ENCODE measurements around the gene POU2F1. TPM values are rescaled to one million over a fixed set of nuclear protein-coding genes. Genes with fewer than 3 reads are reported as not detected.

The POU2F1 gene
- polyA plus RNA-seq, 1 donor (not counting 4 experiments of a cell fraction or from before 2014, with no cell fraction given), result 3.2 TPM

- DNase-seq (ENCODE audit: low read depth, low spot score), result no peak
- Histone ChIP-seq H3K79me2 (ENCODE audit: control insufficient read depth, insufficient read depth, low read length) (peaks cover 9% of the 10 kb centered on the region), H3K9me1 (ENCODE audit: control insufficient read depth, extremely low read depth, insufficient read depth, low read length) (no peaks in the 10 kb centered on the region), H4K20me1 (ENCODE audit: control insufficient read depth, extremely low read depth, insufficient read depth, low read length) (no peaks in the 10 kb centered on the region), H3K9ac (ENCODE audit: control insufficient read depth, extremely low read depth, insufficient read depth, low read length) (no peak overlapping the region), H3K27ac (ENCODE audit: control insufficient read depth, insufficient read depth, low read length) (no peak overlapping the region), H3K9me3 (ENCODE audit: control insufficient read depth, low read depth, low read length) (no peaks in the 10 kb centered on the region), H3K36me3 (ENCODE audit: control insufficient read depth in 2 of 2, extremely low read depth in 1 of 2, insufficient read depth in 2 of 2, low read length in 2 of 2) (no peaks in the 10 kb centered on the region), H3K4me1 (ENCODE audit: control insufficient read depth, extremely low read depth, insufficient read depth, low read length) (no peaks in the 10 kb centered on the region), H2AFZ (ENCODE audit: control insufficient read depth, low read length) (no peak overlapping the region), H3K4me2 (ENCODE audit: control insufficient read depth, extremely low read depth, insufficient read depth, low read depth, low read length) (no peak overlapping the region), H3K4me3 (ENCODE audit: control insufficient read depth in 2 of 3, extremely low read depth in 1 of 3, insufficient read depth in 2 of 3, low read depth in 1 of 3, low read length in 3 of 3) (no peak overlapping the region), H3K27me3 (ENCODE audit: control insufficient read depth, extremely low read depth, insufficient read depth, low read length) (no peaks in the 10 kb centered on the region)
- dilution Hi-C loops (cut with MboI; ENCODE audit: extremely low pct_ligation_motif_present, low sequenced_read_pairs), result no loop called here
- FAIRE-seq, result no peak
- no peak for TF ChIP-seq EZH2 (IDR thresholded peaks at IDR 0.05; ENCODE audit: low read length)
- no peak for TF ChIP-seq CTCF (optimal IDR thresholded peaks at IDR 0.05 in 1 of 3, IDR thresholded peaks at IDR 0.05 in 1 of 3, conservative IDR thresholded peaks at IDR 0.05 in 1 of 3; ENCODE audit: extremely low read depth in 1 of 3, insufficient read depth in 2 of 3, low read length in 3 of 3)
Measured at GRCh38 chr1:167294528-167294927, 73.8 kb downstream of the POU2F1 start.

GRCh38 chr1:167297222-167298214 is 76.8 kb downstream of the POU2F1 start:
- H3K9me1 ChIP-seq (ENCODE audit: control insufficient read depth, extremely low read depth, insufficient read depth, low read length), result no peaks in the 10 kb centered on the region
- no peaks in the 10 kb centered on the region for H3K9me3 ChIP-seq (ENCODE audit: control insufficient read depth, low read depth, low read length)
- TF ChIP-seq CTCF (optimal IDR thresholded peaks at IDR 0.05 in 1 of 3, IDR thresholded peaks at IDR 0.05 in 1 of 3, conservative IDR thresholded peaks at IDR 0.05 in 1 of 3; ENCODE audit: extremely low read depth in 1 of 3, insufficient read depth in 2 of 3, low read length in 3 of 3), result no peak
- no peak for TF ChIP-seq EZH2 (IDR thresholded peaks at IDR 0.05; ENCODE audit: low read length)
- no peaks in the 10 kb centered on the region for H4K20me1 ChIP-seq (ENCODE audit: control insufficient read depth, extremely low read depth, insufficient read depth, low read length)
- no peak overlapping the region for H3K4me2 ChIP-seq (ENCODE audit: control insufficient read depth, extremely low read depth, insufficient read depth, low read depth, low read length)
- no peaks in the 10 kb centered on the region for H3K36me3 ChIP-seq (ENCODE audit: control insufficient read depth in 2 of 2, extremely low read depth in 1 of 2, insufficient read depth in 2 of 2, low read length in 2 of 2)
- FAIRE-seq, result no peak
- dilution Hi-C loops (cut with MboI; ENCODE audit: extremely low pct_ligation_motif_present, low sequenced_read_pairs), result no loop called here
- H3K4me1 ChIP-seq (ENCODE audit: control insufficient read depth, extremely low read depth, insufficient read depth, low read length), result no peaks in the 10 kb centered on the region
- H3K4me3 ChIP-seq (ENCODE audit: control insufficient read depth in 2 of 3, extremely low read depth in 1 of 3, insufficient read depth in 2 of 3, low read depth in 1 of 3, low read length in 3 of 3), result no peak overlapping the region
- H3K27ac ChIP-seq (ENCODE audit: control insufficient read depth, insufficient read depth, low read length), result no peak overlapping the region
- H3K79me2 ChIP-seq (ENCODE audit: control insufficient read depth, insufficient read depth, low read length), result no peaks in the 10 kb centered on the region
- no peak for DNase-seq (ENCODE audit: low read depth, low spot score)
- no peak overlapping the region for H2AFZ ChIP-seq (ENCODE audit: control insufficient read depth, low read length)
- H3K9ac ChIP-seq (ENCODE audit: control insufficient read depth, extremely low read depth, insufficient read depth, low read length), result no peak overlapping the region
- H3K27me3 ChIP-seq (ENCODE audit: control insufficient read depth, extremely low read depth, insufficient read depth, low read length), result no peaks in the 10 kb centered on the region
